Stimulated activated CD8-positive, alpha-beta memory T cell treated with anti-CD3 and anti-CD28 coated beads, Interleukin-7, amount 100 ng/mL, for 24 hours (primary cell): ENCODE measurements around the gene COBL.

Source experiments
- DNase-seq: peaks from one replicate; pipeline ENCODE4 v3.0.0-alpha.2; 2020; ENCODE audit warnings: low read depth

COBL gene

GRCh38 chr7:50988465-50988864 lies 328.1 kb downstream of the COBL start:
- DNase-seq, result no peak

GRCh38 chr7:50985096-50985495 lies 331.5 kb downstream of the COBL start:
- DNase-seq, result no peak

GRCh38 chr7:50983850-50984249 lies 332.8 kb downstream of the COBL start:
- DNase-seq, result no peak

- DNase-seq, result no peak
These were observed 334.0 kb downstream of the COBL start for GRCh38 chr7:50982626-50983025.

GRCh38 chr7:50981743-50982142 lies 334.9 kb downstream of the COBL start:
- no peak for DNase-seq

- DNase-seq, result no peak
These were observed 336.2 kb downstream of the COBL start for GRCh38 chr7:50980411-50980810.

- no peak for DNase-seq
These were observed 337.9 kb downstream of the COBL start for GRCh38 chr7:50978633-50979215.

GRCh38 chr7:50977421-50977820 lies 339.2 kb downstream of the COBL start:
- no peak for DNase-seq

- DNase-seq, result no peak
These were observed 340.5 kb downstream of the COBL start for GRCh38 chr7:50976064-50976463.

- no peak for DNase-seq
These were observed 342.4 kb downstream of the COBL start for GRCh38 chr7:50974240-50974639.

- no peak for DNase-seq
These were observed 342.8 kb downstream of the COBL start for GRCh38 chr7:50973814-50974213.

GRCh38 chr7:50970092-50970491 lies 346.5 kb downstream of the COBL start:
- DNase-seq, result no peak
